ACC112 (cell line): ENCODE measurements around the gene CFAP58.

Experiments
- H2AFZ ChIP-seq: fragments of 200-600 bp; sonication (generic); one replicate; pipeline ENCODE4 v1.6.0; 2017; ENCODE audit warnings: antibody characterized with exemption, low read length; ENCODE audit not compliant: unreplicated experiment
- H3K27ac ChIP-seq: fragments of 200-600 bp; sonication (generic); 2 replicates; pipeline ENCODE4 v1.5.1; 2014; ENCODE audit warnings: low read depth, mild to moderate bottlenecking, antibody characterized with exemption, low read length, moderate library complexity
- H3K27me3 ChIP-seq: fragments of 200-600 bp; sonication (generic); 2 replicates; pipeline ENCODE4 v1.6.1; 2014; ENCODE audit warnings: mild to moderate bottlenecking, antibody characterized with exemption, low read length, moderate library complexity, mixed read lengths; ENCODE audit not compliant: insufficient read depth
- H3K36me3 ChIP-seq: fragments of 200-600 bp; sonication (generic); 2 replicates; pipeline ENCODE4 v1.6.1; 2016; ENCODE audit warnings: mild to moderate bottlenecking, antibody characterized with exemption, low read length, moderate library complexity, mixed read lengths; ENCODE audit not compliant: insufficient read depth
- H3K4me1 ChIP-seq: fragments of 200-600 bp; sonication (generic); one replicate; pipeline ENCODE4 v1.6.1; 2016; ENCODE audit warnings: low read length, mixed read lengths; ENCODE audit not compliant: insufficient read depth, unreplicated experiment, control insufficient read depth
- H3K4me3 ChIP-seq: fragments of 200-600 bp; sonication (generic); 2 replicates; pipeline ENCODE4 v1.5.1; 2014; ENCODE audit warnings: mild to moderate bottlenecking, low read depth, low read length
- H3K79me2 ChIP-seq: fragments of 200-600 bp; sonication (generic); one replicate; pipeline ENCODE4 v1.6.0; 2016; ENCODE audit warnings: low read length; ENCODE audit not compliant: control insufficient read depth, unreplicated experiment, insufficient read depth

The CFAP58 gene

GRCh38 chr10:104323085-104323484 lies 30.5 kb upstream of the CFAP58 start:
- Histone ChIP-seq H3K27ac (peak overlapping the region; percentile 20; the same call in 1 of the 2 replicates), H3K79me2 (peaks cover 100% of the 10 kb centered on the region), H2AFZ (no peak overlapping the region), H3K4me3 (no peak overlapping the region), H3K4me1 (peaks cover 90% of the 10 kb centered on the region), H3K27me3 (no peaks in the 10 kb centered on the region), H3K36me3 (peaks cover 12% of the 10 kb centered on the region; the same call in 1 of the 2 replicates)

GRCh38 chr10:104323760-104324201 lies 29.9 kb upstream of the CFAP58 start:
- peaks cover 90% of the 10 kb centered on the region for H3K4me1 ChIP-seq
- H3K4me3 ChIP-seq, result no peak overlapping the region
- H3K36me3 ChIP-seq, result peaks cover 6% of the 10 kb centered on the region; the same call in 1 of the 2 replicates
- no peak overlapping the region; the same call in 1 of the 2 replicates for H3K27ac ChIP-seq
- peaks cover 100% of the 10 kb centered on the region for H3K79me2 ChIP-seq
- no peaks in the 10 kb centered on the region for H3K27me3 ChIP-seq
- no peak overlapping the region for H2AFZ ChIP-seq

DNA sequence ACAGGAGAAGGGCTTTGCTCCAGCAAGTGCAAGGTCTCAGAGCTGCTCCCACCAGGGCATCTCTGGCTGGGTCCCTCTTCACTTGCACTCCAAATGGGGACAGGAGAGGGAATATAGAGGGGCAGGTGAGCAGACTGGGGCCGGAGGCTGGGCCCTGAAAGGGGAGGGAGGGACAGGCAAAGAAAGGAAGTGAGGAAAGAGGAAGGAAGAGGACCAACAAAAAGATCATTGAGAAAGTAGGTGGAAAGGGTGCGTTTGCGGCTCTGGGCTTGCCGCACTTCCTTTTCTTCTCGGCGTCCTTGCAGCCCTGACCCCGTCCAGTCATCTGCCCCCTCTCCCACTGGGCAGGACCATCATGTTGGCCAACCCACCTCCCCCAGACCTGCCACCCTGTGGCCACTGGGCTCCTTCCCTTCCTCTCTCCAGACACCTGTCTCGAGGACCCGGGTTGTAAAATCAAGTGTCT lies 29.4 kb upstream of the CFAP58 start:
- Histone ChIP-seq H3K27ac (no peak overlapping the region), H3K36me3 (peaks cover 5% of the 10 kb centered on the region; the same call in 1 of the 2 replicates), H3K79me2 (peaks cover 98% of the 10 kb centered on the region), H3K4me1 (peaks cover 88% of the 10 kb centered on the region), H3K4me3 (no peak overlapping the region), H3K27me3 (no peaks in the 10 kb centered on the region), H2AFZ (no peak overlapping the region)

DNA sequence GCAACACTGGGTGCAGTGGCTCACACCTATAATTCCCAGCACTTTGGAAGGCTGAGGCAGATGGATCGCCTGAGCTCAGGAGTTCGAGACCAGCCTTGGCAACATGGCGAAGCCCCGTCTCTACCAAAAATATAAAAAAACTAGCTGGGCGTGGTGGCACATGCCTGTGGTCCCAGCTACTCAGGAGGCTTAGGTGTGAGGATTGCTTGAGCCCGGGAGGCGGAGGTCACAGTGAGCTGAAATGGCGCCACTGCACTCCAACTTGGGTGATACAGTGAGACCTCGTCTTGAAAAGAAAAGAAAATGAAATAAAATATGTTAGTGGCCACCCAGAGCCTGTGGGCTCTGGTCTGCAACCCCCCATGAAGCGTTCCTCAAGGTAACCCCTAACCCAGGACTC lies 28.7 kb upstream of the CFAP58 start:
- Histone ChIP-seq H2AFZ (no peak overlapping the region), H3K79me2 (peaks cover 91% of the 10 kb centered on the region), H3K4me3 (no peak overlapping the region), H3K27ac (peak overlapping the region; percentile 100; the same call in 1 of the 2 replicates), H3K4me1 (peaks cover 88% of the 10 kb centered on the region), H3K36me3 (peaks cover 5% of the 10 kb centered on the region; the same call in 1 of the 2 replicates), H3K27me3 (no peaks in the 10 kb centered on the region)

- peaks cover 5% of the 10 kb centered on the region; the same call in 1 of the 2 replicates for H3K36me3 ChIP-seq
- no peaks in the 10 kb centered on the region for H3K27me3 ChIP-seq
- H3K79me2 ChIP-seq, result peaks cover 86% of the 10 kb centered on the region
- peaks cover 88% of the 10 kb centered on the region for H3K4me1 ChIP-seq
- H3K27ac ChIP-seq, result peak overlapping the region; percentile 100
- H2AFZ ChIP-seq, result no peak overlapping the region
- no peak overlapping the region for H3K4me3 ChIP-seq
Measured at GRCh38 chr10:104325436-104326435, 27.9 kb upstream of the CFAP58 start.

GRCh38 chr10:104326991-104327610 lies 26.5 kb upstream of the CFAP58 start:
- Histone ChIP-seq H3K79me2 (peaks cover 86% of the 10 kb centered on the region), H2AFZ (no peak overlapping the region), H3K27me3 (no peaks in the 10 kb centered on the region), H3K27ac (peak overlapping the region; percentile 100), H3K36me3 (peaks cover 5% of the 10 kb centered on the region; the same call in 1 of the 2 replicates), H3K4me3 (peak overlapping the region; percentile 55), H3K4me1 (peaks cover 88% of the 10 kb centered on the region)

- peak overlapping the region; percentile 100 for H3K27ac ChIP-seq
- H2AFZ ChIP-seq, result no peak overlapping the region
- H3K79me2 ChIP-seq, result peaks cover 86% of the 10 kb centered on the region
- peak overlapping the region; percentile 55 for H3K4me3 ChIP-seq
- H3K36me3 ChIP-seq, result peaks cover 5% of the 10 kb centered on the region; the same call in 1 of the 2 replicates
- peaks cover 88% of the 10 kb centered on the region for H3K4me1 ChIP-seq
- H3K27me3 ChIP-seq, result no peaks in the 10 kb centered on the region
Measured at GRCh38 chr10:104327745-104328645, 25.6 kb upstream of the CFAP58 start.

- H3K79me2 ChIP-seq, result peaks cover 86% of the 10 kb centered on the region
Measured at GRCh38 chr10:104328646-104328895, 25.1 kb upstream of the CFAP58 start.

GRCh38 chr10:104328896-104329710 lies 24.5 kb upstream of the CFAP58 start:
- Histone ChIP-seq H2AFZ (no peak overlapping the region), H3K79me2 (peaks cover 86% of the 10 kb centered on the region), H3K36me3 (peaks cover 3% of the 10 kb centered on the region; the same call in 1 of the 2 replicates), H3K27me3 (no peaks in the 10 kb centered on the region), H3K4me1 (peaks cover 88% of the 10 kb centered on the region), H3K4me3 (peak overlapping the region; percentile 55), H3K27ac (peak overlapping the region; percentile 100)

More at GRCh38 chr10:104328646-104328895, 25.1 kb upstream of the CFAP58 start:
- Histone ChIP-seq H3K4me3 (peak overlapping the region; percentile 55), H3K4me1 (peaks cover 88% of the 10 kb centered on the region), H3K36me3 (peaks cover 5% of the 10 kb centered on the region; the same call in 1 of the 2 replicates), H3K27me3 (no peaks in the 10 kb centered on the region), H3K27ac (peak overlapping the region; percentile 100), H2AFZ (no peak overlapping the region)
